ENCODE measurements around the gene XXYLT1.

DNA sequence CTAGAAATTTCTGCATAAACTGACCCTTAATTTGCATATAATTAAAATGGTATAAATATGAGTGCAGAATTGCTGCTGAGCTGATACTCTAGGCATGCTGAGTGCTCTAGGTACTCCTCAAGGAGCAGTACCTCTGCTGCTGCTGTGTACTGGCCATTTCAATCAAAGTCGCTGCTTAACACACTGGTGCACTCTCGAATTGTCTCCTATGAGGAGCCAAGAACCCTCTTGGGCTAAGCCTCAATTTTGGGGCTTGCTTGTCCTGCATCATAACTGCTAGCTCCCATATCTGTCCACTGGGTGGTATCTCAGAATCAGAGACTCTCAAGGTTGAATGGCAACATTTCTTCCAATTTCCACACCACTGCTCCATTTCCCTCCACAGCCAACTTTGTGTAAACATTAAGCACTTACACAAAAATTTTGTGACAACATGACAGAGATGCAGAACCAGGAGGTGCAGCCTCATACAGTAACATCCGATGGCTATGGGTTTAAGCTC, 82.5 kb downstream of the XXYLT1 start:
- TF ChIP-seq, protein P1, sequence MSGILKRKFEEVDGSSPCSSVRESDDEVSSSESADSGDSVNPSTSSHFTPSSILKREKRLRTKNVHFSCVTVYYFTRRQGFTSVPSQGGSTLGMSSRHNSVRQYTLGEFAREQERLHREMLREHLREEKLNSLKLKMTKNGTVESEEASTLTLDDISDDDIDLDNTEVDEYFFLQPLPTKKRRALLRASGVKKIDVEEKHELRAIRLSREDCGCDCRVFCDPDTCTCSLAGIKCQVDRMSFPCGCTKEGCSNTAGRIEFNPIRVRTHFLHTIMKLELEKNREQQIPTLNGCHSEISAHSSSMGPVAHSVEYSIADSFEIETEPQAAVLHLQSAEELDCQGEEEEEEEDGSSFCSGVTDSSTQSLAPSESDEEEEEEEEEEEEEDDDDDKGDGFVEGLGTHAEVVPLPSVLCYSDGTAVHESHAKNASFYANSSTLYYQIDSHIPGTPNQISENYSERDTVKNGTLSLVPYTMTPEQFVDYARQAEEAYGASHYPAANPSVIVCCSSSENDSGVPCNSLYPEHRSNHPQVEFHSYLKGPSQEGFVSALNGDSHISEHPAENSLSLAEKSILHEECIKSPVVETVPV (CRISPR knock-in tag; IDR thresholded peaks at IDR 0.05), result no peak
- no peak for TF ChIP-seq OSR1 (CRISPR knock-in tag; IDR thresholded peaks at IDR 0.05)
- no peak for TF ChIP-seq ZNF70 (CRISPR knock-in tag; IDR thresholded peaks at IDR 0.05)
- TF ChIP-seq, protein P2, sequence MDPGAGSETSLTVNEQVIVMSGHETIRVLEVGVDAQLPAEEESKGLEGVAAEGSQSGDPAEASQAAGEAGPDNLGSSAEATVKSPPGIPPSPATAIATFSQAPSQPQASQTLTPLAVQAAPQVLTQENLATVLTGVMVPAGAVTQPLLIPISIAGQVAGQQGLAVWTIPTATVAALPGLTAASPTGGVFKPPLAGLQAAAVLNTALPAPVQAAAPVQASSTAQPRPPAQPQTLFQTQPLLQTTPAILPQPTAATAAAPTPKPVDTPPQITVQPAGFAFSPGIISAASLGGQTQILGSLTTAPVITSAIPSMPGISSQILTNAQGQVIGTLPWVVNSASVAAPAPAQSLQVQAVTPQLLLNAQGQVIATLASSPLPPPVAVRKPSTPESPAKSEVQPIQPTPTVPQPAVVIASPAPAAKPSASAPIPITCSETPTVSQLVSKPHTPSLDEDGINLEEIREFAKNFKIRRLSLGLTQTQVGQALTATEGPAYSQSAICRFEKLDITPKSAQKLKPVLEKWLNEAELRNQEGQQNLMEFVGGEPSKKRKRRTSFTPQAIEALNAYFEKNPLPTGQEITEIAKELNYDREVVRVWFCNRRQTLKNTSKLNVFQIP (CRISPR knock-in tag; IDR thresholded peaks at IDR 0.05; ENCODE audit: borderline replicate concordance, low read depth), result no peak
- TF ChIP-seq BACH2 (CRISPR knock-in tag; IDR thresholded peaks at IDR 0.05; ENCODE audit: borderline replicate concordance), result no peak
- TF ChIP-seq ISL1 (CRISPR knock-in tag; IDR thresholded peaks at IDR 0.05), result no peak
- no peak for TF ChIP-seq SNAI2 (CRISPR knock-in tag; IDR thresholded peaks at IDR 0.05)
- no peak for TF ChIP-seq ZFP30 (CRISPR knock-in tag; IDR thresholded peaks at IDR 0.05)
- no peak for TF ChIP-seq PPARA (CRISPR knock-in tag; IDR thresholded peaks at IDR 0.05; ENCODE audit: borderline replicate concordance)
- TF ChIP-seq RARB (CRISPR knock-in tag; IDR thresholded peaks at IDR 0.05), result no peak
